H1 (cell line): Measurements from ENCODE around the gene MAGED2.
"Not testable (repeated sequence)": the region's sequence is repeated elsewhere in the genome, so short reads cannot be mapped to it uniquely, and the experiment has no call there.

Experiments used
- CTCF ChIP-seq, 3 experiments: IDR thresholded peaks; 1 replicate in 2 of 3; 2 replicates in 1 of 3; pipeline versions ENCODE4 v1.5.1 to v1.6.1; 2011; ENCODE audit warnings: low read length in 3 of 3, mild to moderate bottlenecking in 3 of 3, inconsistent platforms in 2 of 3, low read depth in 1 of 3, moderate library complexity in 1 of 3; ENCODE audit not compliant: insufficient read depth in 1 of 3; ENCODE audit errors: control extremely low read depth in 1 of 3
- POLR2A ChIP-seq, 2 experiments: IDR thresholded peaks; 1 replicate in 1 of 2; 2 replicates in 1 of 2; pipeline ENCODE4 v1.6.1; 2011; ENCODE audit warnings: low read depth in 2 of 2, low read length in 2 of 2, mild to moderate bottlenecking in 2 of 2; ENCODE audit errors: control extremely low read depth in 1 of 2
- TEAD4 ChIP-seq: IDR thresholded peaks from 2 replicates; pipeline ENCODE4 v1.6.1; 2012; ENCODE audit warnings: low read depth, low read length, inconsistent platforms, mixed read lengths

DNA sequence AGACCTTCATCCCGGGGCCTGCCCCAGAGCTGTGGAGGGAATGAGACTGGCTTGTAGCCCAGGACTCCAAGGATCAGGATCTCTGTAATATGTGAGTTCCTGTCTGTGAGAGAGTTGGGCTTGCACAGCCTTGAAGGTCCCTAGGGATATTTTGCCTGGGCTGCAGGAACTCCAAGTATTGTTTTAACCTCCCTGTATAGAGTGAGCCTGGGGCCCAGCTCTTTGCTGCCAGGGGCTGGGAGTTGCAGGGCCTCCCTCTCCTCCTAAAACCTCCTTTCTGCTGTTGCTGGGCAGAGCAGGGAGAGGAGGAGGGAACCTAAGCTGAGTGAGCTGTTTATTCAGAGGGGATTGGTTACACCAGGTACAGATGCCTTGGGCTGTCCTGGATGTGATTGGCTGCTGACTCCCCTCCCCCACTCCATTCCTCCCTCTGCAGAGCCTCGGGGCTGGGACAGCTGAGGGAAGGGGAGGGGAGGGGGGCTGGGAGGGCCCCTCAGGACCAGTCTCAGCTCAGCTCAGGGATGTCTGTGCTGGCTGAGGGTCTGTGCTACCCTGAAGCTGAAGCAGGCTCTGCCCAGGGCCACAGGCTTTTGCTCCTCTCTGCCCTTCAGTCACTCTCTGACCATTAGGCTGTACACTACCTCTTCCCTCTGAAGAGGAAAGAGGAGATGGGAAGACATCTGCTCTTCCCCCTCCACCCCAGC lies 33.0 kb upstream of the MAGED2 start:
- not testable (repeated sequence) for TF ChIP-seq TEAD4; POLR2A (IDR thresholded peaks at IDR 0.05; ENCODE audit: control extremely low read depth in 1 of 2, low read depth in 2 of 2, low read length in 2 of 2); CTCF (IDR thresholded peaks at IDR 0.05; ENCODE audit: control extremely low read depth in 1 of 3, insufficient read depth in 1 of 3, low read depth in 1 of 3, low read length in 3 of 3)
